Fibroblast of lung (primary cell): ENCODE results near the gene FBXO3.

Experiments used
- EZH2 ChIP-seq: IDR thresholded peaks from 2 replicates; pipeline ENCODE4 v1.5.1; 2012; ENCODE audit warnings: low read length, control low read depth, mild to moderate bottlenecking; ENCODE audit errors: missing control alignments
- TF ChIP-seq, protein P1 (sequence below), 2 donors: IDR thresholded peaks in 1 of 2; conservative IDR thresholded peaks in 1 of 2; 1 replicate in 1 of 2; 2 replicates in 1 of 2; pipeline ENCODE4 v1.5.1; 2011 to 2012; ENCODE audit warnings: low read length in 2 of 2, control low read depth in 1 of 2, inconsistent platforms in 1 of 2, low read depth in 1 of 2, mild to moderate bottlenecking in 1 of 2

GRCh38 chr11:33797879-33798278, 23.6 kb upstream of the FBXO3 start:
- TF ChIP-seq, protein P1, sequence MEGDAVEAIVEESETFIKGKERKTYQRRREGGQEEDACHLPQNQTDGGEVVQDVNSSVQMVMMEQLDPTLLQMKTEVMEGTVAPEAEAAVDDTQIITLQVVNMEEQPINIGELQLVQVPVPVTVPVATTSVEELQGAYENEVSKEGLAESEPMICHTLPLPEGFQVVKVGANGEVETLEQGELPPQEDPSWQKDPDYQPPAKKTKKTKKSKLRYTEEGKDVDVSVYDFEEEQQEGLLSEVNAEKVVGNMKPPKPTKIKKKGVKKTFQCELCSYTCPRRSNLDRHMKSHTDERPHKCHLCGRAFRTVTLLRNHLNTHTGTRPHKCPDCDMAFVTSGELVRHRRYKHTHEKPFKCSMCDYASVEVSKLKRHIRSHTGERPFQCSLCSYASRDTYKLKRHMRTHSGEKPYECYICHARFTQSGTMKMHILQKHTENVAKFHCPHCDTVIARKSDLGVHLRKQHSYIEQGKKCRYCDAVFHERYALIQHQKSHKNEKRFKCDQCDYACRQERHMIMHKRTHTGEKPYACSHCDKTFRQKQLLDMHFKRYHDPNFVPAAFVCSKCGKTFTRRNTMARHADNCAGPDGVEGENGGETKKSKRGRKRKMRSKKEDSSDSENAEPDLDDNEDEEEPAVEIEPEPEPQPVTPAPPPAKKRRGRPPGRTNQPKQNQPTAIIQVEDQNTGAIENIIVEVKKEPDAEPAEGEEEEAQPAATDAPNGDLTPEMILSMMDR (conservative IDR thresholded peaks at IDR 0.05 in 1 of 2, IDR thresholded peaks at IDR 0.05 in 1 of 2; ENCODE audit: low read depth in 1 of 2, low read length in 2 of 2): no peak
- no peak for TF ChIP-seq EZH2
